Measurements from ENCODE around the gene C4BPB.

The C4BPB gene

GRCh38 chr1:207071426-207071825 lies 17.2 kb upstream of the C4BPB start:
- H2BK12ac ChIP-seq (ENCODE audit: low read length), result no peak overlapping the region
- H3K4me3 ChIP-seq (ENCODE audit: low read length in 2 of 2), result no peak overlapping the region

GRCh38 chr1:207072233-207072632 lies 16.4 kb upstream of the C4BPB start:
- H3K27me3 ChIP-seq (ENCODE audit: control insufficient read depth in 3 of 3, insufficient read depth in 3 of 3, low read depth in 1 of 3, low read length in 3 of 3), result no peaks in the 10 kb centered on the region
- H2AK5ac ChIP-seq (ENCODE audit: low read depth, low read length), result no peak overlapping the region
- no peak overlapping the region for H2BK120ac ChIP-seq (ENCODE audit: low read depth, low read length)
- no peaks in the 10 kb centered on the region for H3K4me1 ChIP-seq (ENCODE audit: control insufficient read depth in 2 of 2, insufficient read depth in 1 of 2, low read depth in 1 of 2, low read length in 2 of 2)
- no peaks in the 10 kb centered on the region for H3K9me3 ChIP-seq (replicated peaks in 1 of 2; ENCODE audit: control insufficient read depth in 2 of 2, insufficient read depth in 1 of 2, low read depth in 1 of 2, low read length in 2 of 2)
- no peak overlapping the region for H2AFZ ChIP-seq (ENCODE audit: low read length)
- H3K4ac ChIP-seq (ENCODE audit: low read length), result no peak overlapping the region
- no CpG with 5 or more reads among the region's 8 CpGs for WGBS, 2 donors (ENCODE audit: extremely low coverage in 2 of 2, insufficient read length in 2 of 2, insufficient replicate concordance in 1 of 2)
- no peak overlapping the region for H2BK5ac ChIP-seq (ENCODE audit: low read length)
- H3K79me1 ChIP-seq (ENCODE audit: low read depth, low read length), result no peaks in the 10 kb centered on the region
- no peak overlapping the region for H2BK12ac ChIP-seq (ENCODE audit: low read length)
- H3K27ac ChIP-seq (replicated peaks; ENCODE audit: low read length), result no peak overlapping the region
- no peak overlapping the region for H3K14ac ChIP-seq (ENCODE audit: low read length)
- no peak overlapping the region for H3K9ac ChIP-seq (ENCODE audit: low read depth, low read length, poor library complexity)
- peaks cover 0 to 6% of the 10 kb centered on the region in 2 donors for H3K36me3 ChIP-seq (replicated peaks in 1 of 2; ENCODE audit: control insufficient read depth in 2 of 2, insufficient read depth in 2 of 2, low read length in 2 of 2)
- DNase-seq (ENCODE audit: low spot score), result no peak
- no peak overlapping the region for H4K91ac ChIP-seq (ENCODE audit: low read depth, low read length, poor library complexity)
- no peak overlapping the region for H2BK15ac ChIP-seq (ENCODE audit: low read length)
- H3K4me3 ChIP-seq (ENCODE audit: low read length in 2 of 2), result no peak overlapping the region
- no peak overlapping the region for H3K23ac ChIP-seq (ENCODE audit: low read depth, low read length, poor library complexity)
- H3K18ac ChIP-seq (ENCODE audit: low read length), result no peak overlapping the region
- H3K4me2 ChIP-seq (ENCODE audit: insufficient read depth, low read length, poor library complexity, severe bottlenecking), result no peak overlapping the region
- no peak overlapping the region for H4K8ac ChIP-seq (ENCODE audit: low read depth, low read length)

More at GRCh38 chr1:207071426-207071825, 17.2 kb upstream of the C4BPB start:
- Histone ChIP-seq H2BK15ac (ENCODE audit: low read length) (no peak overlapping the region), H3K27ac (replicated peaks; ENCODE audit: low read length) (no peak overlapping the region), H3K36me3 (replicated peaks in 1 of 2; ENCODE audit: control insufficient read depth in 2 of 2, insufficient read depth in 2 of 2, low read length in 2 of 2) (peaks cover 0 to 6% of the 10 kb centered on the region in 2 donors), H2AK5ac (ENCODE audit: low read depth, low read length) (no peak overlapping the region), H3K14ac (ENCODE audit: low read length) (no peak overlapping the region), H3K23ac (ENCODE audit: low read depth, low read length, poor library complexity) (no peak overlapping the region), H3K4ac (ENCODE audit: low read length) (no peak overlapping the region), H3K27me3 (ENCODE audit: control insufficient read depth in 3 of 3, insufficient read depth in 3 of 3, low read depth in 1 of 3, low read length in 3 of 3) (no peaks in the 10 kb centered on the region), H3K9ac (ENCODE audit: low read depth, low read length, poor library complexity) (no peak overlapping the region), H4K91ac (ENCODE audit: low read depth, low read length, poor library complexity) (no peak overlapping the region), H3K79me1 (ENCODE audit: low read depth, low read length) (no peaks in the 10 kb centered on the region), H4K8ac (ENCODE audit: low read depth, low read length) (no peak overlapping the region), H3K18ac (ENCODE audit: low read length) (no peak overlapping the region), H3K4me1 (ENCODE audit: control insufficient read depth in 2 of 2, insufficient read depth in 1 of 2, low read depth in 1 of 2, low read length in 2 of 2) (no peaks in the 10 kb centered on the region), H2BK120ac (ENCODE audit: low read depth, low read length) (no peak overlapping the region), H2BK5ac (ENCODE audit: low read length) (no peak overlapping the region), H3K9me3 (replicated peaks in 1 of 2; ENCODE audit: control insufficient read depth in 2 of 2, insufficient read depth in 1 of 2, low read depth in 1 of 2, low read length in 2 of 2) (no peaks in the 10 kb centered on the region), H3K4me2 (ENCODE audit: insufficient read depth, low read length, poor library complexity, severe bottlenecking) (no peak overlapping the region), H2AFZ (ENCODE audit: low read length) (no peak overlapping the region)
- no CpG with 5 or more reads among the region's 6 CpGs for WGBS, 2 donors (ENCODE audit: extremely low coverage in 2 of 2, insufficient read length in 2 of 2, insufficient replicate concordance in 1 of 2)
- no peak for DNase-seq (ENCODE audit: low spot score)

DNA sequence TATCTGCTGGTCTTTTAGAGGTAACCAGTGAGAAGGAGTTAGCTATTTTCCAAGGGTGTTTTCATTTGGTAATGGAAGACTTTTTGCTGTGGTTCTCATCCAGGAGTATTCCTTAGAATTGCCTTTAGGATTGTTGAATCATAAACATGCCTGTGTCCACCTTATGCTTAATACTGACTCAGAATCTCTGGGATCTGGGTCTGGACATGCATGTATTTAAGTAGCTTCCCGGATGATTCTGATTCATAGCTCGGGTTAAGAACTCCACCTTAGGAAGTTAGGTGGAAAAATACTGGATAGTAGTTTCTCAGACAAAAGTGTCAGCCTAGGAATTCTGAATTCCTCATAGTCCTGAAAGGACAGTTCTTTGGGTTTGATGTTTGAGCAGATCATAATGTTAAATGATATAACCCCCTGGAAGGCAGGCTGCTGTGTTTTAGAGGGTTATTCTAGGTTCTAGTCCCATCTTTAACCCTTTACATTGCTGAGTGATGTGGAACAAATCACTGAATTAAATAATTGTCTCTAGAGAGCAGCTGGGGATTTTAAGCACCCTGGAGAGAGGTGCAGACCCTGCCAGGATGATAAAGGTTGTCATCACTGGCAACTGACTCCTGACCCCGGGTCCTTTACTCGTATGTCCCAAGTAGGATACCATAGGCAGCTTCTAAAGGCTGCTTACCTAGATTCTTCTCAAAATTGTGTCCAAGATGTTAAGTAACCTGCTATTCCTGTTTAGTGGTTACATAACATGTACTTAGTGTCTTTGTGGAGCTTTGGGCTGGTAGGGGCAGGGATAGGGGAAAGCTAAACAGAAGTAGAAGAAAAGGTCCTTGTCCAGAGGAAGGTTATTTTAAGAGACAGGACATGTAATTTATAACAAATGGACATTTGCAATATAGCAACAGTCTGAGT lies 14.5 kb upstream of the C4BPB start:
- Histone ChIP-seq H3K4me1 (ENCODE audit: control insufficient read depth in 2 of 2, insufficient read depth in 1 of 2, low read depth in 1 of 2, low read length in 2 of 2) (no peaks in the 10 kb centered on the region), H3K9ac (ENCODE audit: low read depth, low read length, poor library complexity) (no peak overlapping the region), H3K36me3 (replicated peaks in 1 of 2; ENCODE audit: control insufficient read depth in 2 of 2, insufficient read depth in 2 of 2, low read length in 2 of 2) (peaks cover 0 to 3% of the 10 kb centered on the region in 2 donors), H3K27ac (replicated peaks; ENCODE audit: low read length) (no peak overlapping the region), H3K14ac (ENCODE audit: low read length) (no peak overlapping the region), H2BK120ac (ENCODE audit: low read depth, low read length) (no peak overlapping the region), H2BK12ac (ENCODE audit: low read length) (no peak overlapping the region), H2BK5ac (ENCODE audit: low read length) (no peak overlapping the region), H2BK15ac (ENCODE audit: low read length) (no peak overlapping the region), H2AK5ac (ENCODE audit: low read depth, low read length) (no peak overlapping the region), H3K23ac (ENCODE audit: low read depth, low read length, poor library complexity) (no peak overlapping the region), H3K4me3 (ENCODE audit: low read length in 2 of 2) (no peak overlapping the region), H3K79me1 (ENCODE audit: low read depth, low read length) (no peaks in the 10 kb centered on the region), H3K18ac (ENCODE audit: low read length) (no peak overlapping the region), H2AFZ (ENCODE audit: low read length) (no peak overlapping the region), H3K4ac (ENCODE audit: low read length) (no peak overlapping the region), H3K27me3 (ENCODE audit: control insufficient read depth in 3 of 3, insufficient read depth in 3 of 3, low read depth in 1 of 3, low read length in 3 of 3) (no peaks in the 10 kb centered on the region), H4K91ac (ENCODE audit: low read depth, low read length, poor library complexity) (no peak overlapping the region), H3K9me3 (replicated peaks in 1 of 2; ENCODE audit: control insufficient read depth in 2 of 2, insufficient read depth in 1 of 2, low read depth in 1 of 2, low read length in 2 of 2) (no peaks in the 10 kb centered on the region), H4K8ac (ENCODE audit: low read depth, low read length) (no peak overlapping the region), H3K4me2 (ENCODE audit: insufficient read depth, low read length, poor library complexity, severe bottlenecking) (no peak overlapping the region)
- WGBS, 2 donors (ENCODE audit: extremely low coverage in 2 of 2, insufficient read length in 2 of 2, insufficient replicate concordance in 1 of 2), result no CpG with 5 or more reads among the region's 4 CpGs
- no peak for DNase-seq (ENCODE audit: low spot score)

- Histone ChIP-seq H3K4me2 (ENCODE audit: insufficient read depth, low read length, poor library complexity, severe bottlenecking) (no peak overlapping the region), H3K27ac (replicated peaks; ENCODE audit: low read length) (no peak overlapping the region), H2BK5ac (ENCODE audit: low read length) (no peak overlapping the region), H2BK12ac (ENCODE audit: low read length) (no peak overlapping the region), H4K8ac (ENCODE audit: low read depth, low read length) (no peak overlapping the region), H2AFZ (ENCODE audit: low read length) (no peak overlapping the region), H3K9ac (ENCODE audit: low read depth, low read length, poor library complexity) (no peak overlapping the region), H2BK15ac (ENCODE audit: low read length) (no peak overlapping the region), H3K4ac (ENCODE audit: low read length) (no peak overlapping the region), H3K23ac (ENCODE audit: low read depth, low read length, poor library complexity) (no peak overlapping the region), H2AK5ac (ENCODE audit: low read depth, low read length) (no peak overlapping the region), H3K27me3 (ENCODE audit: control insufficient read depth in 3 of 3, insufficient read depth in 3 of 3, low read depth in 1 of 3, low read length in 3 of 3) (no peaks in the 10 kb centered on the region), H3K4me3 (ENCODE audit: low read length in 2 of 2) (no peak overlapping the region), H2BK120ac (ENCODE audit: low read depth, low read length) (no peak overlapping the region), H3K79me1 (ENCODE audit: low read depth, low read length) (no peaks in the 10 kb centered on the region), H3K36me3 (replicated peaks in 1 of 2; ENCODE audit: control insufficient read depth in 2 of 2, insufficient read depth in 2 of 2, low read length in 2 of 2) (peaks cover 0 to 2% of the 10 kb centered on the region in 2 donors), H3K14ac (ENCODE audit: low read length) (no peak overlapping the region), H3K9me3 (replicated peaks in 1 of 2; ENCODE audit: control insufficient read depth in 2 of 2, insufficient read depth in 1 of 2, low read depth in 1 of 2, low read length in 2 of 2) (no peaks in the 10 kb centered on the region), H4K91ac (ENCODE audit: low read depth, low read length, poor library complexity) (no peak overlapping the region), H3K4me1 (ENCODE audit: control insufficient read depth in 2 of 2, insufficient read depth in 1 of 2, low read depth in 1 of 2, low read length in 2 of 2) (no peaks in the 10 kb centered on the region), H3K18ac (ENCODE audit: low read length) (no peak overlapping the region)
- no peak for DNase-seq (ENCODE audit: low spot score)
- WGBS, 2 donors (ENCODE audit: extremely low coverage in 2 of 2, insufficient read length in 2 of 2, insufficient replicate concordance in 1 of 2), result no CpG with 5 or more reads among the region's 5 CpGs
Observed at GRCh38 chr1:207076181-207076955, 12.3 kb upstream of the C4BPB start.
